HUES6 (cell line): ENCODE results near the gene RPS6KA3.

Source experiments
- H3K27ac ChIP-seq: 2 replicates; pipeline ENCODE4 v1.7.0; 2013; ENCODE audit warnings: low read depth, mild to moderate bottlenecking, low read length, inconsistent platforms
- H3K27me3 ChIP-seq: 2 replicates; pipeline ENCODE4 v1.6.1; 2013; ENCODE audit warnings: low read length; ENCODE audit not compliant: control insufficient read depth, insufficient read depth
- H3K36me3 ChIP-seq: 2 replicates; pipeline ENCODE4 v1.6.1; 2013; ENCODE audit warnings: low read length; ENCODE audit not compliant: control insufficient read depth, insufficient read depth
- H3K4me1 ChIP-seq: 2 replicates; pipeline ENCODE4 v1.6.1; 2013; ENCODE audit warnings: low read length; ENCODE audit not compliant: control insufficient read depth, insufficient read depth
- H3K4me3 ChIP-seq: 2 replicates; pipeline ENCODE4 v1.5.1; 2013; ENCODE audit warnings: low read depth, low read length
- H3K9ac ChIP-seq: one replicate; pipeline ENCODE4 v1.6.1; 2013; ENCODE audit warnings: mild to moderate bottlenecking, low read length
- H3K9me3 ChIP-seq: 2 replicates; pipeline ENCODE4 v1.6.1; 2013; ENCODE audit warnings: low read depth, low read length; ENCODE audit not compliant: control insufficient read depth, insufficient read depth

RPS6KA3 gene

GRCh38 chrX:20224814-20225487 is 41.8 kb downstream of the RPS6KA3 start:
- Histone ChIP-seq H3K27me3 (no peaks in the 10 kb centered on the region; the same call in 1 of the 2 replicates), H3K4me3 (no peak overlapping the region), H3K36me3 (no peaks in the 10 kb centered on the region), H3K27ac (no peak overlapping the region), H3K9me3 (no peaks in the 10 kb centered on the region), H3K4me1 (peaks cover 6% of the 10 kb centered on the region), H3K9ac (no peak overlapping the region)

- Histone ChIP-seq H3K27me3 (no peaks in the 10 kb centered on the region), H3K9me3 (no peaks in the 10 kb centered on the region), H3K4me1 (peaks cover 9% of the 10 kb centered on the region), H3K27ac (no peak overlapping the region), H3K9ac (no peak overlapping the region), H3K36me3 (no peaks in the 10 kb centered on the region), H3K4me3 (no peak overlapping the region)
These were observed 44.8 kb downstream of the RPS6KA3 start for GRCh38 chrX:20221902-20222301.

GRCh38 chrX:20218836-20219505 is 47.7 kb downstream of the RPS6KA3 start:
- Histone ChIP-seq H3K4me3 (no peak overlapping the region), H3K9ac (no peak overlapping the region), H3K9me3 (no peaks in the 10 kb centered on the region), H3K4me1 (peaks cover 3% of the 10 kb centered on the region; the same call in 1 of the 2 replicates), H3K27me3 (no peaks in the 10 kb centered on the region), H3K36me3 (no peaks in the 10 kb centered on the region), H3K27ac (no peak overlapping the region)

- H3K4me3 ChIP-seq: no peak overlapping the region
These were observed 48.8 kb downstream of the RPS6KA3 start for GRCh38 chrX:20217906-20218305.

GRCh38 chrX:20217271-20217670 is 49.4 kb downstream of the RPS6KA3 start:
- no peak overlapping the region for H3K9ac ChIP-seq
- H3K36me3 ChIP-seq: no peaks in the 10 kb centered on the region
- H3K9me3 ChIP-seq: no peaks in the 10 kb centered on the region
- no peak overlapping the region for H3K27ac ChIP-seq
- H3K27me3 ChIP-seq: no peaks in the 10 kb centered on the region; the same call in 1 of the 2 replicates
- peaks cover 3% of the 10 kb centered on the region; the same call in 1 of the 2 replicates for H3K4me1 ChIP-seq
- no peak overlapping the region for H3K4me3 ChIP-seq

More at GRCh38 chrX:20217906-20218305, 48.8 kb downstream of the RPS6KA3 start:
- Histone ChIP-seq H3K27ac (peak overlapping the region; percentile 26; the same call in 1 of the 2 replicates), H3K9me3 (no peaks in the 10 kb centered on the region), H3K36me3 (no peaks in the 10 kb centered on the region), H3K27me3 (no peaks in the 10 kb centered on the region; the same call in 1 of the 2 replicates), H3K4me1 (peaks cover 3% of the 10 kb centered on the region; the same call in 1 of the 2 replicates), H3K9ac (no peak overlapping the region)

- H3K27ac ChIP-seq: no peak overlapping the region
- H3K4me1 ChIP-seq: peaks cover 10% of the 10 kb centered on the region; the same call in 1 of the 2 replicates
- no peaks in the 10 kb centered on the region; the same call in 1 of the 2 replicates for H3K27me3 ChIP-seq
These were observed 51.1 kb downstream of the RPS6KA3 start for GRCh38 chrX:20215565-20215964.

GRCh38 chrX:20212486-20213089 is 54.1 kb downstream of the RPS6KA3 start:
- Histone ChIP-seq H3K27me3 (no peaks in the 10 kb centered on the region; the same call in 1 of the 2 replicates), H3K4me1 (0 out of 2 replicates have a peak, but pooled peaks cover 7% of the 10 kb centered on the region), H3K27ac (no peak overlapping the region), H3K9ac (no peak overlapping the region), H3K4me3 (no peak overlapping the region), H3K36me3 (peaks cover 10% of the 10 kb centered on the region), H3K9me3 (no peaks in the 10 kb centered on the region)

More at GRCh38 chrX:20215565-20215964, 51.1 kb downstream of the RPS6KA3 start:
- Histone ChIP-seq H3K4me3 (no peak overlapping the region), H3K36me3 (no peaks in the 10 kb centered on the region), H3K9ac (no peak overlapping the region), H3K9me3 (no peaks in the 10 kb centered on the region)

GRCh38 chrX:20211261-20211786 is 55.4 kb downstream of the RPS6KA3 start:
- no peaks in the 10 kb centered on the region; the same call in 1 of the 2 replicates for H3K27me3 ChIP-seq
- H3K9ac ChIP-seq: no peak overlapping the region
- no peak overlapping the region for H3K27ac ChIP-seq
- H3K4me3 ChIP-seq: no peak overlapping the region
- H3K4me1 ChIP-seq: 0 out of 2 replicates have a peak, but pooled peaks cover 7% of the 10 kb centered on the region
- H3K9me3 ChIP-seq: no peaks in the 10 kb centered on the region
- peaks cover 16% of the 10 kb centered on the region for H3K36me3 ChIP-seq

- H3K9ac ChIP-seq: no peak overlapping the region
- no peak overlapping the region for H3K27ac ChIP-seq
- peaks cover 31% of the 10 kb centered on the region for H3K36me3 ChIP-seq
These were observed 60.6 kb downstream of the RPS6KA3 start for GRCh38 chrX:20205927-20206708.

GRCh38 chrX:20204351-20204750 is 62.4 kb downstream of the RPS6KA3 start:
- Histone ChIP-seq H3K4me3 (no peak overlapping the region), H3K36me3 (peaks cover 31% of the 10 kb centered on the region), H3K9ac (no peak overlapping the region), H3K27ac (no peak overlapping the region), H3K27me3 (no peaks in the 10 kb centered on the region; the same call in 1 of the 2 replicates), H3K4me1 (no peaks in the 10 kb centered on the region), H3K9me3 (no peaks in the 10 kb centered on the region)

More at GRCh38 chrX:20205927-20206708, 60.6 kb downstream of the RPS6KA3 start:
- Histone ChIP-seq H3K4me3 (no peak overlapping the region), H3K27me3 (no peaks in the 10 kb centered on the region; the same call in 1 of the 2 replicates), H3K4me1 (0 out of 2 replicates have a peak, but pooled peaks cover 6% of the 10 kb centered on the region), H3K9me3 (no peaks in the 10 kb centered on the region)
